H9 (cell line): ENCODE measurements around the gene GAS5. TPM values are rescaled to one million over a fixed set of nuclear protein-coding genes. Genes with fewer than 3 reads are reported as not detected.
A peak's percentile ranks its signal among the peaks of the same experiment; 100 is the strongest.
"Not testable (repeated sequence)": the region's sequence is repeated elsewhere in the genome, so short reads cannot be mapped to it uniquely, and the experiment has no call there.

Experiments
- DNase-seq: peaks from one replicate; pipeline ENCODE4 v3.0.0-alpha.2; 2017
- H2AFZ ChIP-seq: one replicate; pipeline ENCODE4 v1.6.1; 2013; ENCODE audit warnings: mild to moderate bottlenecking, low read length, control low read depth, moderate library complexity
- H2AK5ac ChIP-seq: 2 replicates; pipeline ENCODE4 v1.6.1; 2013; ENCODE audit warnings: low read length, control low read depth, mixed read lengths; ENCODE audit not compliant: insufficient read length
- H2BK120ac ChIP-seq: one replicate; pipeline ENCODE4 v1.6.1; 2013; ENCODE audit warnings: low read depth, mild to moderate bottlenecking, low read length, control low read depth, inconsistent platforms; ENCODE audit not compliant: poor library complexity, severe bottlenecking
- H2BK12ac ChIP-seq: 2 replicates; pipeline ENCODE4 v1.6.1; 2013; ENCODE audit warnings: low read length, control low read depth, mixed read lengths, low read depth; ENCODE audit not compliant: insufficient read length
- H2BK15ac ChIP-seq: 2 replicates; pipeline ENCODE4 v1.6.1; 2013; ENCODE audit warnings: low read depth, low read length, control low read depth
- H2BK20ac ChIP-seq: one replicate; pipeline ENCODE4 v1.6.1; 2013; ENCODE audit warnings: low read depth, mild to moderate bottlenecking, low read length, control low read depth, inconsistent platforms; ENCODE audit not compliant: poor library complexity, severe bottlenecking
- H2BK5ac ChIP-seq: 2 replicates; pipeline ENCODE4 v1.6.1; 2013; ENCODE audit warnings: low read length, control low read depth, mixed read lengths; ENCODE audit not compliant: insufficient read length
- H3K14ac ChIP-seq: 2 replicates; pipeline ENCODE4 v1.6.1; 2013; ENCODE audit warnings: low read length, control low read depth; ENCODE audit not compliant: insufficient read depth
- H3K18ac ChIP-seq: 2 replicates; pipeline ENCODE4 v1.6.1; 2013; ENCODE audit warnings: low read depth, mild to moderate bottlenecking, mixed read lengths, low read length, control low read depth; ENCODE audit not compliant: insufficient read length
- H3K23ac ChIP-seq: 2 replicates; pipeline ENCODE4 v1.6.1; 2013; ENCODE audit warnings: low read length, control low read depth, mixed read lengths, low read depth; ENCODE audit not compliant: insufficient read length
- H3K23me2 ChIP-seq: 2 replicates; pipeline ENCODE4 v1.6.1; 2013; ENCODE audit warnings: low read depth, mild to moderate bottlenecking, mixed read lengths, low read length, control low read depth; ENCODE audit not compliant: insufficient read length, poor library complexity, severe bottlenecking
- H3K27ac ChIP-seq: 2 replicates; pipeline ENCODE4 v1.5.1; 2013; ENCODE audit warnings: low read length, control low read depth, mixed read lengths, low read depth; ENCODE audit not compliant: insufficient read length
- H3K27me3 ChIP-seq: 2 replicates; pipeline ENCODE4 v1.6.1; 2013; ENCODE audit warnings: low read length, control low read depth, inconsistent platforms; ENCODE audit not compliant: insufficient read depth
- H3K4ac ChIP-seq: 2 replicates; pipeline ENCODE4 v1.6.1; 2013; ENCODE audit warnings: low read depth, mild to moderate bottlenecking, control low read depth, inconsistent platforms, low read length, moderate library complexity
- H3K4me1 ChIP-seq: 2 replicates; pipeline ENCODE4 v1.6.1; 2013; ENCODE audit warnings: low read length, control low read depth, inconsistent platforms; ENCODE audit not compliant: insufficient read depth
- H3K4me2 ChIP-seq: 2 replicates; pipeline ENCODE4 v1.6.1; 2013; ENCODE audit warnings: low read length, control low read depth, mixed read lengths; ENCODE audit not compliant: insufficient read length, insufficient read depth
- H3K56ac ChIP-seq: 2 replicates; pipeline ENCODE4 v1.6.1; 2013; ENCODE audit warnings: low read depth, mild to moderate bottlenecking, mixed read lengths, low read length, control low read depth; ENCODE audit not compliant: insufficient read length
- H3K79me1 ChIP-seq: 2 replicates; pipeline ENCODE4 v1.6.1; 2013; ENCODE audit warnings: low read depth, mild to moderate bottlenecking, moderate library complexity, low read length, control low read depth, inconsistent platforms; ENCODE audit not compliant: insufficient read depth, poor library complexity, severe bottlenecking
- H3K79me2 ChIP-seq: 2 replicates; pipeline ENCODE4 v1.6.1; 2013; ENCODE audit warnings: low read length, control low read depth, inconsistent platforms; ENCODE audit not compliant: insufficient read depth
- H3K9ac ChIP-seq: 2 replicates; pipeline ENCODE4 v1.6.1; 2013; ENCODE audit warnings: low read length, control low read depth, mixed read lengths; ENCODE audit not compliant: insufficient read length; ENCODE audit errors: extremely low read depth
- H3K9me3 ChIP-seq: one replicate; pipeline ENCODE4 v1.6.1; 2013; ENCODE audit warnings: low read depth, low read length, inconsistent platforms; ENCODE audit not compliant: control insufficient read depth
- H3T11ph ChIP-seq: one replicate; pipeline ENCODE4 v1.6.1; 2013; ENCODE audit warnings: mild to moderate bottlenecking, low read length, control low read depth, inconsistent platforms
- H4K20me1 ChIP-seq: one replicate; pipeline ENCODE4 v1.6.1; 2013; ENCODE audit not compliant: control insufficient read depth, insufficient read length, insufficient read depth
- H4K5ac ChIP-seq: 2 replicates; pipeline ENCODE4 v1.6.1; 2013; ENCODE audit warnings: low read depth, mild to moderate bottlenecking, mixed read lengths, low read length, control low read depth; ENCODE audit not compliant: insufficient read length
- H4K8ac ChIP-seq: replicated peaks from 2 replicates; pipeline ENCODE4 v1.6.1; 2013; ENCODE audit warnings: low read length, control low read depth, mixed read lengths, low read depth; ENCODE audit not compliant: insufficient read length
- H4K91ac ChIP-seq: 2 replicates; pipeline ENCODE4 v1.6.1; 2013; ENCODE audit warnings: low read depth, mild to moderate bottlenecking, moderate library complexity, mixed read lengths, low read length, control low read depth; ENCODE audit not compliant: insufficient read length
- H3K27ac Mint-ChIP-seq, 3 experiments: 2 replicates in 2 of 3; 3 replicates in 1 of 3; pipeline ENCODE4 v1.8.0; 2020 to 2021; ENCODE audit warnings: mixed read lengths in 3 of 3, mild to moderate bottlenecking in 1 of 3, moderate library complexity in 1 of 3
- H3K27me3 Mint-ChIP-seq: 2 replicates; pipeline ENCODE4 v1.8.0; 2021; ENCODE audit warnings: low read depth, mild to moderate bottlenecking, moderate library complexity, mixed read lengths
- H3K36me3 Mint-ChIP-seq, 3 experiments: 2 replicates in 2 of 3; 3 replicates in 1 of 3; pipeline ENCODE4 v1.8.0; 2020 to 2021; ENCODE audit warnings: low read depth in 3 of 3, mixed read lengths in 3 of 3; ENCODE audit not compliant: insufficient read depth in 1 of 3
- H3K4me1 Mint-ChIP-seq, 2 experiments: 2 replicates each; pipeline ENCODE4 v1.8.0; 2020; ENCODE audit warnings: mixed read lengths in 2 of 2
- H3K4me3 Mint-ChIP-seq, 2 experiments: 2 replicates in 1 of 2; 3 replicates in 1 of 2; pipeline ENCODE4 v1.8.0; 2020 to 2021; ENCODE audit warnings: mild to moderate bottlenecking in 2 of 2, mixed read lengths in 2 of 2, moderate library complexity in 1 of 2
- H3K9me3 Mint-ChIP-seq, 2 experiments: 2 replicates in 1 of 2; 3 replicates in 1 of 2; pipeline ENCODE4 v1.8.0; 2020; ENCODE audit warnings: mild to moderate bottlenecking in 2 of 2, mixed read lengths in 2 of 2, moderate library complexity in 1 of 2
- WGBS: extraction: QIAGEN DNeasy Blood & Tissue Kit; methylation state at CpG from one replicate; pipeline ENCODE4 v1.1.7; 2013; ENCODE audit warnings: missing lambda C conversion rate, low lambda C conversion rate, mixed read lengths; ENCODE audit not compliant: insufficient read length; ENCODE audit errors: extremely low coverage; 5-methylcytosine and 5-hydroxymethylcytosine counted together
- total RNA-seq: library from RNA; stranded (reverse); gene quantifications from 2 replicates; pipeline ENCODE4 v1.2.1, GENCODE V29; 2021
- TF ChIP-seq, protein P1 (sequence below): fragments of 200-600 bp; sonication (generic); conservative IDR thresholded peaks from 3 replicates; pipeline ENCODE4 v1.8.0; 2021; ENCODE audit warnings: antibody characterized with exemption, mild to moderate bottlenecking

GAS5 gene
- total RNA-seq, 1 experiment from 2014 or later: 690 TPM

DNA sequence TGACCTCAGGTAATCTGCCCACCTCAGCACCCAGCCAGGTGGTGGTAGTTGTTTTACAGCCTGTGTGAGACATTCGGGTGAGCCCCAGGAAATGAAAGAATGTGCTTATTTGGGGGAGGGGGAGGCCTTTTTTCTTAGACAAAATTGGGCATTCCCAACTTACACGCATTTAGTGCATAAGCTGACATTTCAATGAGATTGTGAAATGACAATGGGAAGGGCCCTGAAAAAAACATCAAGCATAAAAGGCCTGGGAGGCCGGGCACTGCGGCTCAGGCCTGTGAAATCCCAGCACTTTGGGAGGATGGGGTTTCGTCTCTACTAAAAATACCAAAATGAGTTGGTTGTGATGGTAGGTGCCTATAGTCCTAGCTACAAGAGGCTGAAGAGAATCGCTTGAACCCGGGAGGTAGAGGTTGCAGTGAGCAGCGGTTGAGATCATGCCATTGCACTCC, 5.0 kb downstream of the GAS5 start:
- DNase-seq: peak; percentile 59
- Histone ChIP-seq H3T11ph (no peak overlapping the region), H2BK5ac (no peak overlapping the region), H3K18ac (no peak overlapping the region), H4K20me1 (no peaks in the 10 kb centered on the region), H2BK120ac (no peak overlapping the region), H3K14ac (no peak overlapping the region), H2BK15ac (no peak overlapping the region), H4K91ac (no peak overlapping the region), H3K27ac (peak overlapping the region; percentile 48), H3K9me3 (no peaks in the 10 kb centered on the region), H3K23me2 (peaks cover 3% of the 10 kb centered on the region), H3K79me1 (no peaks in the 10 kb centered on the region), H3K4me1 (no peaks in the 10 kb centered on the region), H3K4ac (no peak overlapping the region), H2BK12ac (no peak overlapping the region), H3K27me3 (no peaks in the 10 kb centered on the region), H3K9ac (no peak overlapping the region), H2AFZ (no peak overlapping the region), H4K5ac (no peak overlapping the region), H3K56ac (no peak overlapping the region), H2BK20ac (no peak overlapping the region), H3K4me2 (no peak overlapping the region), H3K79me2 (peaks cover 16% of the 10 kb centered on the region; the same call in 1 of the 2 replicates), H2AK5ac (no peak overlapping the region), H3K23ac (no peak overlapping the region), H4K8ac (no peak overlapping the region)
- H3K27me3 Mint-ChIP-seq: peaks cover 2% of the 10 kb centered on the region; the same call in 1 of the 2 replicates
- H3K9me3 Mint-ChIP-seq: peaks cover 0 to 8% of the 10 kb centered on the region in 2 experiments; a peak in 2 of 5 replicates
- TF ChIP-seq, protein P1, sequence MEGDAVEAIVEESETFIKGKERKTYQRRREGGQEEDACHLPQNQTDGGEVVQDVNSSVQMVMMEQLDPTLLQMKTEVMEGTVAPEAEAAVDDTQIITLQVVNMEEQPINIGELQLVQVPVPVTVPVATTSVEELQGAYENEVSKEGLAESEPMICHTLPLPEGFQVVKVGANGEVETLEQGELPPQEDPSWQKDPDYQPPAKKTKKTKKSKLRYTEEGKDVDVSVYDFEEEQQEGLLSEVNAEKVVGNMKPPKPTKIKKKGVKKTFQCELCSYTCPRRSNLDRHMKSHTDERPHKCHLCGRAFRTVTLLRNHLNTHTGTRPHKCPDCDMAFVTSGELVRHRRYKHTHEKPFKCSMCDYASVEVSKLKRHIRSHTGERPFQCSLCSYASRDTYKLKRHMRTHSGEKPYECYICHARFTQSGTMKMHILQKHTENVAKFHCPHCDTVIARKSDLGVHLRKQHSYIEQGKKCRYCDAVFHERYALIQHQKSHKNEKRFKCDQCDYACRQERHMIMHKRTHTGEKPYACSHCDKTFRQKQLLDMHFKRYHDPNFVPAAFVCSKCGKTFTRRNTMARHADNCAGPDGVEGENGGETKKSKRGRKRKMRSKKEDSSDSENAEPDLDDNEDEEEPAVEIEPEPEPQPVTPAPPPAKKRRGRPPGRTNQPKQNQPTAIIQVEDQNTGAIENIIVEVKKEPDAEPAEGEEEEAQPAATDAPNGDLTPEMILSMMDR: no peak
- peak overlapping the region in 2 of 3 experiments; percentile 27 to 97; a peak in 4 of 7 replicates for H3K27ac Mint-ChIP-seq
- peak overlapping the region in 1 of 2 experiments; percentile 15; a peak in 2 of 5 replicates for H3K4me3 Mint-ChIP-seq
- peaks cover 16 to 34% of the 10 kb centered on the region in 2 experiments for H3K4me1 Mint-ChIP-seq
- no CpG with 5 or more reads among the region's 8 CpGs for WGBS
- H3K36me3 Mint-ChIP-seq: peaks cover 44 to 88% (median 60%) of the 10 kb centered on the region in 3 experiments

DNA sequence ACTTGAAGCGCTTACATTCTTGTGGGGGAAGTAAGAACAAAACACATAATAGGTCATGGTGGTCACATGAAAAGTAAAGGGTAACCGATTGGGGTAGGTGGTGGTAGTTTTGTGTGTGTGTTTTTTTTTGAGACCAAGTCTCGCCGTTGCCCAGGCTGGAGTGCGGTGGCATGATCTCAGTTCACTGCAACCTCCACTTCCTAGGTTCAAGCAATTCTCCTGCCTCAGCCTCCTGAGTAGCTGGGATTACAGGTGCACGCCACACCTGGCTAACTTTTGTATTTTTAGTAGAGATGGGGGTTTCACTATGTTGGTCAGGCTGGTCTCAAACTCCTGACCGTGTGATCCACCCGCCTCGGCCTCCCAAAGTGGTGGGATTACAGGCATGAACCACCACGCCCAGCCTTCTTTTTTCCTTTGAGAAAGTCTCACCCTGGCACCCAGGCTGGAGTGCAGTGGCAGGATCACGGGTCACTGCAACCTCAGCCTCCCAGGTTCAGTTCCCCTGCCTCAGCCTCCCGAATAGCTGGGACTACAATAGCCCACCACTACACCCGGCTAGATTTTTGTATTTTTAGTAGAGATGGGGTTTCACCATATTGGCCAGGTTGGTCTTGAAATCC, 5.5 kb downstream of the GAS5 start:
- H3K14ac ChIP-seq, H3K27ac ChIP-seq, H3K27me3 ChIP-seq, H3K4me3 Mint-ChIP-seq, H3K56ac ChIP-seq, H2AFZ ChIP-seq, H2BK12ac ChIP-seq, H3K23ac ChIP-seq, H3K4me2 ChIP-seq, H4K5ac ChIP-seq, H2BK20ac ChIP-seq, H2BK5ac ChIP-seq, H3K27me3 Mint-ChIP-seq, H3K79me1 ChIP-seq, H3K9me3 ChIP-seq, H3K4me1 ChIP-seq, H3T11ph ChIP-seq, H3K18ac ChIP-seq, H4K91ac ChIP-seq, H4K20me1 ChIP-seq, H2AK5ac ChIP-seq, H3K4ac ChIP-seq, H3K23me2 ChIP-seq, H3K9ac ChIP-seq, H2BK120ac ChIP-seq, H2BK15ac ChIP-seq, H4K8ac ChIP-seq, H3K9me3 Mint-ChIP-seq: not testable (repeated sequence)
- Mint-ChIP-seq H3K36me3 (peaks cover 39 to 88% (median 60%) of the 10 kb centered on the region in 3 experiments), H3K4me1 (peaks cover 16 to 34% of the 10 kb centered on the region in 2 experiments), H3K27ac (peak overlapping the region in 2 of 3 experiments; percentile 27 to 97; a peak in 4 of 7 replicates)
- no CpG with 5 or more reads among the region's 13 CpGs for WGBS
- DNase-seq: peak; percentile 70
- peaks cover 12% of the 10 kb centered on the region; the same call in 1 of the 2 replicates for H3K79me2 ChIP-seq
